GM18867 (cell line): ENCODE measurements around the gene SLC22A16.
"Not testable (repeated sequence)": the region's sequence is repeated elsewhere in the genome, so short reads cannot be mapped to it uniquely, and the experiment has no call there.

Experiments
- ATAC-seq: cut with Tn5 transposase; IDR thresholded peaks from one replicate; pipeline ENCODE4 v1.9.1; 2021; ENCODE audit warnings: mild to moderate bottlenecking, moderate library complexity; ENCODE audit not compliant: unreplicated experiment

The SLC22A16 gene

GRCh38 chr6:110476046-110476849 lies at the start of gene SLC22A16:
Gene SLC22A16, minus strand, starts transcription at chr6:110476613. Its CDS starts 39 bp downstream, at chr6:110476574.
- ATAC-seq = no peak

- ATAC-seq = no peak
These were observed 48.6 kb upstream of the SLC22A16 start for GRCh38 chr6:110525001-110525400.

GRCh38 chr6:110524305-110524704 lies 47.9 kb upstream of the SLC22A16 start:
- no peak for ATAC-seq

GRCh38 chr6:110523451-110524021 lies 47.1 kb upstream of the SLC22A16 start:
- no peak for ATAC-seq

- ATAC-seq = no peak
These were observed 46.0 kb upstream of the SLC22A16 start for GRCh38 chr6:110522427-110522826.

- ATAC-seq = no peak
These were observed 44.7 kb upstream of the SLC22A16 start for GRCh38 chr6:110520992-110521543.

- no peak for ATAC-seq
These were observed 44.0 kb upstream of the SLC22A16 start for GRCh38 chr6:110520209-110520965.

GRCh38 chr6:110517601-110518281 lies 41.3 kb upstream of the SLC22A16 start:
- ATAC-seq = no peak

- no peak for ATAC-seq
These were observed 40.6 kb upstream of the SLC22A16 start for GRCh38 chr6:110517034-110517433.

- ATAC-seq = no peak
These were observed 38.4 kb upstream of the SLC22A16 start for GRCh38 chr6:110514818-110515217.

GRCh38 chr6:110512991-110513390 lies 36.6 kb upstream of the SLC22A16 start:
- no peak for ATAC-seq

- ATAC-seq = not testable (repeated sequence)
These were observed 36.1 kb upstream of the SLC22A16 start for GRCh38 chr6:110512549-110512948.

GRCh38 chr6:110511401-110511800 lies 35.0 kb upstream of the SLC22A16 start:
- no peak for ATAC-seq

- ATAC-seq = no peak
These were observed 33.3 kb upstream of the SLC22A16 start for GRCh38 chr6:110509617-110510241.

GRCh38 chr6:110504891-110505290 lies 28.5 kb upstream of the SLC22A16 start:
- not testable (repeated sequence) for ATAC-seq

- no peak for ATAC-seq
These were observed 19.5 kb upstream of the SLC22A16 start for GRCh38 chr6:110495949-110496348.

- no peak for ATAC-seq
These were observed 16.9 kb upstream of the SLC22A16 start for GRCh38 chr6:110493253-110493800.

GRCh38 chr6:110492584-110492983 lies 16.2 kb upstream of the SLC22A16 start:
- no peak for ATAC-seq

GRCh38 chr6:110491644-110492317 lies 15.4 kb upstream of the SLC22A16 start:
- no peak for ATAC-seq

- no peak for ATAC-seq
These were observed 14.9 kb upstream of the SLC22A16 start for GRCh38 chr6:110491299-110491643.
